Activated gamma-delta T cell treated with anti-CD3 and anti-CD28 coated beads, Interleukin-2, amount 50 U/mL, for 16 hours (primary cell): Measurements from ENCODE around the gene ATRNL1.

Experiments
- DNase-seq: peaks from one replicate; pipeline ENCODE4 v3.0.0-alpha.2; 2020; ENCODE audit warnings: low read depth

The ATRNL1 gene

DNA sequence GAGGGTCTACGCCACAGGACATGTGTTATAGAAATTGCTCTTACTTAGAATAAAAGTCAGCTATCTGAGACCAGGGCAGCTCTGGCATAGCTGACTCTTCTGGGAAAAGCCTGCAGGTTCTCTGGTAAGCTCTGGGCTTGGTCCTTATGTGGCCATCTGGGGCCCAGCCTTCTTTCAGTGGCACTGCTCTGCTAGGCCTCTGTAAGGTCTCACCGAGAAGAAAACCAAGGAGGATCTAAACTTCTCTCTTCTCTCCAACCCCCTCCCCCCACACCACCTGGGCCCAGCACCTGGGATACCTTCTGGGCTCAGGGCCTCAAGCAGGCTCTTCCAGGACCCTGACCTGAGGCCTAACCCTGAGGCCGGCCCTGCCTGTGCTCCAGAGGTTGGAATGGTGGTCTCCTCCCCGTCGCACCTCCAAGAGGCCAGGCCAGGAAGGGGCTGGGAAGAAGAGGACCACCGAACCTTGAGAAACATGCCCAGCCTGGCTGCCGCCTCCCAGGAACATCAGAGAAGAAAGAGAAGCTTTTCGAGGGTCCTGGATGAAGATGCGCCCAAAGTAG, 856.2 kb downstream of the ATRNL1 start:
- no peak for DNase-seq

DNA sequence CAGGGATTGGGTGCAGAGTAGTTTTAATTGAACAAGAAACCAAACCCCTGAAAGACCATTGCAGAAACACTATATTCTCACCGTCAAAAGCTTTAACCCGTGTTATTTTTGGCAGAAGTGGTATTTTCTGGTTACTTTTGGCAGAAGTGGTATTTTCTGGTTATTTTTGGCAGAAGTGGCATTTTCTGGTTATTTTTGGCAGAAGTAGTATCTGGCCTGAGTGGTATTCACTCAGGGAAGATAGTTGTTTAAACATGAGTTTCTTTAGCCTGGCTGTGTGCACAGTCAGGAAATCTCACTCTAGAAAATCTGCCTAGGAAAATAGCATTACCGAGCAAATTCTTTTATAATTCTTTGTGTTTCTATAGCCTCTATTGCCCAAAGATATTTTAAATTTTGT, 857.2 kb downstream of the ATRNL1 start:
- DNase-seq = no peak

DNA sequence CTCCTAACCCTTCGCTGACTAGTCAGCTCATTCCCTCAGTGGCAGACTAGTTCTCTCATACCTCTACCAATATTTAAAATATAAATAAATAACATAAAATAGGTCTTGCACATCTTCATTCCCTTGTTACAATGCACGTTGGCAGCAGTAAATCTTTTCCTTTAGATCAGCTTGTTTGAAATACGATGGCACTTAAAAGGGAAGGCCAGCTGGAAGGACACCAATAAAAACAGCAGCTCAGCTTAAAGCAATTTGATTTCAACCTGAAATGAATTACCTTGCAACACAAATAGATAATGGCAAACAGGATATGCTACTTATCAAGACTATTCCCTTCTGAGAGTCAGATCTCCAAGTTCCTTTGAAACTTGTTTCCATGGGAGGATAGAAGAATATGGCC, 858.1 kb downstream of the ATRNL1 start:
- no peak for DNase-seq

DNA sequence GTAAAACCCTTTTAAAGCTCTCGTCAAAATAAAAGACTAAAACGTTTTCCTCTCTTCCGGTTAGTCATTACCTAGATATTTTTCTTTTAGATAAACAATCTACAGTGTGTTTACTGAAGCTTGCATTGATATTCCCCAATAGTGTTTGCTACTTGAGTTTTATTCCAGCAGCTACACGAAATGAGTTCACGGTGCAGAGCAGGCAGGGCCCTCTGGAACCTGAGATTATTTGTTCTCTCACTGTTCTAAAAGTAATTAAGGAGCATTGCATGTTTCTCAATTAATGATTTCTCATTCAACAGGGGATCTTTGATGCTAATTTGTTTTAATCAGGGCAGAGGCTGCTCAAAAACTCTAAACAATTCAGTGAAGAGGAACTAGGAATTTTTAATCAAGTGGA, 860.1 kb downstream of the ATRNL1 start:
- no peak for DNase-seq

DNA sequence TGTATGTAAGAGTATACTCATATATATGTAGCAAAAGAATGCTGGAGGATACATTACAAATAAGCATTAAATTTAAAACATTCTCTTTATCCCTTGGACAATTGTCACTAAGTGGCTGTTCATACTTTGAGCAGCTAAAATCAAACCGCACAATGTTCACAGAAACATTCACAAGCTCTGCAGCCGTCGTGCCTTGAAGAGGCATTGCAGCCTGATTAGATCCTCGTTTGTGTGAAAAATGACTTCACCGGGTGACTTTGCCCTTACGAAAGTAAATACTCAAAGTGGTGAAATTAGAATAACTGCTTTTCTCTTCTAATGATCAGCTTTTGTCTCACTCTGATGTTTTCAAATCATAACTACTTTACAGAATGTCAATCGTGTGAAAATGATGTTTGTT, 860.8 kb downstream of the ATRNL1 start:
- no peak for DNase-seq

DNA sequence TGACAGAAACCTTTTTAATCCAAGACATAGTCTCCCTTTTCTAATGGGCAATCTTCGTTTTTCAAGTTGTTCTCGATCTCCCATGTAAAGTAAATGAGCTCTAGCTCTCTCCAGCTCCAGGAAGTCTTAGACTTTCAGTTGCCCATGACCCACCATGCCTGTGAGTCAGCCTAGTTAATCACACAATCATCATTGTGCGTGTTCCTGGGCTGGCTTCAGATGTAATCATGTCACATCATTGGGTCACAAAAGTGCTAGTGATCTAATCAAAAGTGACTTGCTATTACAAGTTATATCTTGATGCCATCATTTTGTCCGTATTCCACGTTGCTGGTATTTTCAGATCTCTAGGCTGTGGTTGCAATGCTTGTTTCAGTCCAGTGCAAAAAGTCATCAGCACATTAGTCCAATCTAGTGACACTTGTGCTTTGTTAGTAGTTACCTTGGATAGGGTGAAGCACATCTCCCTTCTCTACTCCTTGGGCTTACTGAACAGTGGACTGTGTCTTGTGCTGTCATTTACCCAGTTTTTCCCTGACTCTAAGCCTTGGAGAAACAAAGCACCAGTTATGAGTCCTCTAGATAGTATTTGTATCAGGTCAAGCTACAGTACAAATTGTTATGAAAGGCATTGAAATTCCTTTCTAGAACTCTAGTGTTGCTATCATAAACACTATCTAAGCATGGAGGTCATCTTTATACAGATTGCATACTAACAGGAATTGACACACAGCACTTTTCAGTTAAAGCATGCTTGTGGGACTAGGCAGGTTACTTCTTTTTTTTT, 863.3 kb downstream of the ATRNL1 start:
- DNase-seq = no peak

DNA sequence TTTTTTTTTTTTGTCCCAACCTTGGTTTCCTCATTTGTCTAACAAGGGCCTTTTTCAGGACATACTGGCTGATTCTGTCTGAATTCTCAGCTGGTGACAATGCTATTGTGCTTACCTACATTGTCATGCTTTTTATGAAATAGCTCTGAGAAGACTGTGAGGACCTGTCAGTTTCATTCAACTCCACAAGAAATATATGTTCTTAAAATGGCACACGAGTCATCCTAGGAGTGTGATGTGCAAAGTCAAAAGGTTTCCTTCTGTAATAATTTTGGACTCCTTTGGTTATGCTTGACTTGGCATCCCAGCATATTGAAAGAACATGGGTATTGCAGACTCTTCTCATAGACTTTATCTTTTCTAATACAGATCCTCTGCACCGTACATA, 863.8 kb downstream of the ATRNL1 start:
- no peak for DNase-seq

DNA sequence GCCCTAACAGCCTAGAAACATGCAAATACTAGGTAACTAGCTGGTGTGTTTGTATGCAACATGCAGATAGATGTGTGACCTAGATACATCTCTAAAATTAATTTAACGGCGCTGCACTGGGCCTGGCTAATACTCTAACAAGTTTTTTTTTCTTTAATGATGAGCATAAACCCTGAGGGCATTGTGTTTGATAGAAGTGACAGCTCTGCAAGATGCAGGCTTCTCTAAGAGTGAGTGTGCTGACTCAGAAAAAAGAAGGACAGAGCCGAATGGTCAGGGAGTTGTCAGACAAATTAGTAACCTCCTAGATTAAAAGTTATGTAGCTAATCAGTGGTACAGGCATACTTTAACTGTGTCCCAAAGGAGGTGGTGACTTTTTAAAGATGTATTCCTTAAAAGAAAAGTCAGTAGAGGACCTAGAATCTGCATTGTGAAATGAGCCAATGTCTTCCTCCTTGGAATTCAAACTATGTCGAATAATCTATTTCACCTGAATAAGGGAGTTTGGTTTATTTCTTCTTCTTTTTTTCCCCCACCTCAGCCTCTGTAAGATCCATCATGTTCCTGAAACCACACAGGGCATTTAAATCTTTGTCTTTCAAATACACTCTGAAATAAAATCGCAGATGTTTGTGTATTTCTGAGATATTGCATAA, 864.7 kb downstream of the ATRNL1 start:
- no peak for DNase-seq

DNA sequence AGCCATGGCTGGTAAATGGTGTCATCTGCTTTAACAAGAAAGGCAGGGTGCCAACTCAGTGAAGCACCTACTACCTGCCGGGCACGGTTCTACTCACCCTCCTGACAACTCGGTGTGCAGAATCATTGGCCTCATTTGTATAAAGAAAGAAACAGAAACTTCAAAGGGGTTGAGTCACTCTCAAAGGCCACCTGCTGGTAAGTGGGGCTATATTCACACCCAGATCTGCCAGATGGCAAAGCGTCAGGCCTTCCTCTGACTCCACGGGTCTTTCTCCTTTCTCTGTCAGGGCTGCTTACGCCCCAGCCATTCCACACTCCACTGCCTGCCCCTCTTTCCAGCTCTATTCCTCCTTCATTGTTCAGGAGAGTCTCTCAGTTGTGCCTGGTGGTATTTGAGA, 870.7 kb downstream of the ATRNL1 start:
- DNase-seq = no peak

DNA sequence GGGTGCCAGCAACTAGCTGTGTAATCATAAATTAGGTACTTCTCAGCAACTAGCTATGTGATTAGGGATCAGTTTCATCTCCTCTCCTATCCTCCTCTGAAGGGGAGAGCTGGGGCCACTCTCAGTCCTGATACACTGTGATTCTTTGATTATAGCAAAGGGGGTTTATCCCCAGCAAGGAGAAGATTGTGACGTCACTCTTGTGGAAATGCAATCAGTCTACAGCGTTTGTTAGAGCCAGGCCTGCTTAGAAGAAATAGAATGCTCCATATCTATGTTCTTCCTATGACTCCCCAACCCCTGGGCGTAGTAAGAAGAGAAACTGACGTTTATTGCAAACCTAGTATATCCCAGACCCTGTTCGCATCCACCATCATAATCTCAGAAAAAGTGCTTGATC, 871.7 kb downstream of the ATRNL1 start:
- no peak for DNase-seq

DNA sequence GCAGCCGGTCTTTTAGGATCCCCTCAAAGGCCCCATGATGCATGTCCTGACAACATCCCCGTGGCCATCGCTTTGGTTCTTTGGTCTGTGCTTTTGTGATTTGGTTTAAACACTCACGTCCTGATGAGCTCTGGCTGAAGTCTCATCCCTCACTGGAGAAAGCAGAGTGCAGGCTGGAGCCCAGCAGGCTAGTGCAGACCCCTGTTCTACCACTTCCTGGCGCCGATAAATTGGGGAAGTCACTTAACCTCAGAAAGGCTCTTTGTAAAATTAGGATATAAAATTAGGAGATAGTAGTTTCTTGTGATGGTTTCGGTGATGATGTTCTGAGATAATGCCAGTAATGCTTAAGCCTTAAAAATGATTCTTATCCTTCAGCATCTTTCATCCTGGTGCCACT, 872.2 kb downstream of the ATRNL1 start:
- no peak for DNase-seq

DNA sequence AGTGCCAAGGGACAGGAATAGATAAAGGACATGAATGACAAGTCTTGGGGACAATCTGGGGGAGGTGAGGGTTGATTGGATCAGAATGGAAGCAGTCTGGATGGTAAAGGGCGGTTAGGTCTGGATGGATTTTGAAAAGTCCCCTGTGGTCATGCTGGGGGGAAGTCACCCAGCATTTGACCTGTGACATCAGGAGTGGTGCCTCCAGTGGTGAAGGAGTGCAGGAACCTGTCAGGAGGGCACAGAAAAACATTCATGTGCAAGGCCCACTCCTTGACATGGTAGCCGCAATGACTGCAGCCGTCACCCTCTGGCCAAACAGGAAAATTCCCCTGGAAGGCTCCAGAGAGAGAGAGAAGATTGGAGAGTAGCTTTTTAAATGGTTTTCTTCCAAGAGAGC, 875.1 kb downstream of the ATRNL1 start:
- no peak for DNase-seq

DNA sequence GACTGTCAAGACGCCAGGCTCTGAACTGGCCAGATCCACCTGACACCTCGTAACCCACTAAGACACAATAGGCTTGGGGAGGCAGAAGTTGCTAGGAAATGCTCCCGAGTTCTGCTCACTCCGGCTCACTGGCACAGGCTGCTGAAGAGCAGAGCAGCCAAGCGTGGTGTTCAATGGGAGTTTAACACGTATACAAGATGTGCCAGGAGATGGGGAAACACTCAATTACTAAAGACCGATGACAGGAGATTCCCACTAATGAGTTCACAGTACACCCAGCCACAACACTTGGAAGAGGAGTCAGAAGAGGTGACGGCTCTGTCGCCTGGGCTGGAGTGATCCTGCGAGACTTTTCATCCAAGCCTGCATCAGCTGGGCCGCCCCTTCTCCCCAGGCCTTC, 876.4 kb downstream of the ATRNL1 start:
- DNase-seq = no peak

DNA sequence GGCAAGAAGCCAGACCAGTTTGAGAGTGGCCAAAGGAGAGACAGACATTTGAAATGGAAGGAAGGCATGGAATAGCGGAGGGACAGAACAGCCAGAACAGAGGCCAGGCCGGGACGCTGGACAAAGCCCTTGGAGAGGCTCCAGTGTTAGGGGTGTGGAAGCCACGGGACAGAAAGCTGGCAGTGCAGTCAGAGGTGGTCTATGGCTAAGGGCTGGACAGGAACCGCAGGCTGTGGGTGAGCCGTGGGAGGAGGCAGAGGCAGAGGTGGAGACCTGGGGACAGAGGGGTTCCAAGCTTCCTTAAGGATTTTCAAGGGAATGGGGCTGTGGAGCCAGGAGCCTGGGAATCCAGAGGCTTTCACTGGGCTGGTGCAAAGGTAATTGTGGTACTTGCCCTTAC, 878.8 kb downstream of the ATRNL1 start:
- DNase-seq = no peak

DNA sequence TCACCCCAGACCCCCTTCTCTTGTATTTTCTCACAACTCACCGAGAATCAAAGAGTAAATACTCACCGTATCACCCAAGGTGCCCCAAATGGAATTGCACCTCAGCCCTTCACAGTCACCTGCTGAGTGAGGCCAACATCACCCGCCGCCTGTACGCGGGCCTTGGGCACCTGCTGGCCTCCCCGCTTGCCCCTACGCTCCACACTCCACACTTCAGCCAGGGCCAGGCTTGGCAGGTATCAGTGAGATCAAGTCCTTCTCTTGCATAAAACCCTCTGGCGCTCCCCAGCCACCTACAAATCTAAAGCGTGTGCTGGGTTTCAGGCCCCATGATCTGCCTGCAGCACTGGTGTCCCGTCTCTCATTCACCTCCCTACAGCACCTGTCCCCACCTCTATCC, 879.3 kb downstream of the ATRNL1 start:
- DNase-seq = no peak

DNA sequence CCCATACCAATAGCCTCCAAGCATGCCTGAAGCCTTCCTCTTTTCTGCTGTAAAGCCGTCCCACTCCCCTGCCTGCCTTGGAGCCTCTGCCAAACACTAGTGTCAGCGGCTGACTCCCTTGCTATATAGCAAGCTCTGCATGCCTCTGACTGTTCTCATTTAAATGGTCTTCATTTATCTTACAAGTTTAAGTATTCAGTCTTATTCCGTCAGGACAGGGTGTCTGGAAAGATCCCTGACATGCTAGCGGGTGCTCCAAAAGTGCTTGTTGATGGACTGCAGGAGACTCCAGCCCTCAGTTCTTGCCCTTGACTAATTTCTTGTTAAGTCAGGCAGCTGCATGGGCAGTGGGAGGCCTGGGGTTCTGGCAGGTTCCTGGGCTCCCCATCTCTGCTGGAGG, 881.2 kb downstream of the ATRNL1 start:
- DNase-seq = no peak

DNA sequence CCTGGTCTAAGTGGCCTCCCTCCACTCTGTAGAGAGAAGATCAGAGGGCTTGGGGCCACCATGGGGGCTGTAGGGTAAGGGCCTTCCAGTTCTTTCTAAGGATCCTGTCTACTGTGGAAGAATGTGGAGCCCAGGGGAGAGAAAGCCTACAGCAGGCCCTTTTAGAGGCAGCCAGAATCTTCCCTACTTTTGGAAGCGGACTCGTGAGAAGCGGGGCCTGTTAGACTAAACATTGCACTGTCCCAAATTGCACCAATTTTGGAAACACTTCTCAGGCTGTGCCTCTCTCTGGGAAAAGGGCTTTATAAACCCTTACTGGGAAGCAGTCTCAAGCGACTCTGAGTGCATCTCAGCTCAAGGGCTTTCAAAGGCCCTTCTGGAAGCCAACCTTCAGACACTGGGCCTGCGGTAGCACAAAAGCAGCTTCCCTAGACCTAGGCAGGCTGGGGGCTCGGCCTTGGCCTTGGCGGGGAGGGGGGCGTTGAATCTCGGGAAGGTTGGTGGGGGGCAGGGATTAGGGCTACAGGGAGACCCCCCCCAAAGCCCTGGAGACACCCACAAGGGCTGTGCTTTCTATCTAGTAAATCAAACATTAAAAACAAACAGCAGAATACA, 881.8 kb downstream of the ATRNL1 start:
- DNase-seq = no peak

DNA sequence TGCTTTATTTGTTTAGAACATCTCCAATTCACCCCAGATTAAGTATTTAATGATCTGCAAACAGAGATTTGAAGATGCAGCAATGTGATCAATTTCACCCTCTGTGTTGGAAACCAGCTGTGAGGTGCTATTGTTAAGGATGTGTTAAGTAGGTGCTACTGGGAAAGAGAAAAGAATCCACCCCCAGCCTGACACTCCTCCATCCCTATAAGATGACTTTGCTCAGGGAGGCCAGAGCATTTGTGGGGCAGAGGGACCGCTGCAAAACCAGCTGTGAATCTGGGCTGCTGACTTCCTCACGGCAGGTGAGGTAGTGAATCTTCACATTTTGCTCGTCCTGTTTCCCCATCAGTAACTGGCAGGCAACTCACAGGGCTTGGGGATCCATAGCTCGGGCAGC, 882.3 kb downstream of the ATRNL1 start:
- no peak for DNase-seq

DNA sequence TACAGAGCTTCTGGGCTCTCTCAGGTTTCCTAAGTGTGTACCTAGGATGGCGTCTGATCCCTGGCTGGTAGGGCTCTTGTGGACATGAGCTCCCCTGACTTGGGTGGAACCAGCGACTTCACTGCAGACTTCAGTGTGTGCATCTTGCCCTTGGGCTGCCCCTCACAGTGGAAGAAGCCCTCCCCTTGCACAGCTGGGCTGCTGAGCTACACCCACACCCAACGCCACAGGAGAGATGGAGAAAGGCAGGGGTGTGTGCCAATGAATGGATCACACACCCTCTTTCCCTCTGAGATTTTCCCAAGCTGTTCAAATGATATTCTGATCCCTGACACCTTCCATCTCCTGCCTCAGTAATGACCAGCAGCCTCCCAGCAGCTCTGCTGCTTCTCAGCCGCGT, 883.2 kb downstream of the ATRNL1 start:
- DNase-seq = no peak

DNA sequence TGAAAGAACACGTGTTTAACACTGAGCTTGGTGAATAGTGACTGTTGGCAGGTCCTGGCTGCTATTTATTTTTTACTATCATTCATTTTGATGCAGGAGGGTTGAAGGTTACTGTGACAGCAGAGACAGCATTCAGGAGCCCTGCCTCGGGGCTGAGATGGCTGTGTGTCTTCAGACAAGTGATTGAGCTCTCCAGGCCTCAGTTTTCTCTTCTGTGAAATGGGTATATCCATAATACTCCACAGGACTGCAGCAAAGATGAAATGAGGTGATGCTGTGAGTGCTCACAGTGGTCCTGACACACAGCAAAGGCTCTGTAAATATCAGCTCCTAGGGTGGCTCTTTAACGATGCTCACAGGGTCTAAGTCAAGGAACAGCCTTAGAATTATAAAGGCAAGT, 884.7 kb downstream of the ATRNL1 start:
- DNase-seq = no peak

DNA sequence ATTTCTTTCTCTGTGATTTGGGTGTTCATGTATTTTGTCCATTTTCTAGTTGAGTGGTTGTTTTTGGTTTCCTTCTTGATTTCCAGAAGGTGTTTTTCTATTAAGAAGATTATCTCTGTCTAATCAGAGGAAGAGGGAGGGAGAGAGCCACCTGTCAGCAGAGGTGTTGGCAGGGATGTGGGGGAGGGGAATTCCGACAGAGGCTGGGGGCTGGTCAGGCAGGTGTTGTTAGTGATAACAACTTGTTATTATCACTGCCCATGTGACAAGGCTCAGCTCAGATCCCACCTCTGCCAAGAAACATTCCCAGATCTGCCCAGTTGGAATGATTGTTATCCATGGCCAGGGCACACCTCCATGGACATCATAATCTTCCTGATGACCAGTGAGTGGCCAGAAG, 886.4 kb downstream of the ATRNL1 start:
- no peak for DNase-seq

DNA sequence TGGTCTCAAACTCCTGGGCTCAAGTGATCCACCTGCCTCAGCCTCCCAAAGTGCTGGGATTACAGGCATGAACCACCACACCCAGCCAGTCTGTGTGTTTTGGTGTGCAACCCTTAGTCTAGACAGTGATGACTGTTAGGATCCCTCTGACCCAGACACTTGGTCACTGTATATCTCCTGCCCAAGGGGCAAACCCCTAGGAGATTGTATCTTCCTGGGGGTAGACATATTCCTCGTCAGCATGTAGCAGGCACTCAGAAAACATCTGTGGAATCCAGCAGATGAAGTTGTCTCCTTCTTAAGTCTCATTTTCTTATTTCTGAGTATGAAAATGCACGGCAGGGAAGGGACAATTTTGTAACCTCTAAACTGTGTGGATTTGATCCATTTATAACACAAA, 887.3 kb downstream of the ATRNL1 start:
- DNase-seq = no peak

DNA sequence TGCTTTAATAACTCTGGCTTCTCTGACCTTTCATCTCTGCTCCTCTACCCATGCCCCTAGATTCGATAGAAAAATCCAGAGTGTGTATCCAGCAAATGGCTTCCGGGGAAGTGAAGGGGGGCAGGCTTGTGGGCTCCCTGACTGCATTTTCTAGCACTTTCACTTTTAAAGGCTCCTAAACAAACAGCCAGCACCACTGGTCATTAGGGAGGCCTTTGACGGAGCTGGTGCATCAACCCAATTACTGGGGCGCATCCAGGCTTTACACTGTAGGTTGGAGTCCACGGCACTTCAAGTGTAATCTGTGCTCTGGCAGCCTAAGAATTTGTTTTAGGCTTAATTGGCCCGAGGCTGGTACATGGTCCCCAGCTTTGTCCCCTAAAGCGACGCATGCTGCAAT, 887.9 kb downstream of the ATRNL1 start:
- no peak for DNase-seq
